Left colon (tissue), 2 donors: Measurements from ENCODE around the gene CEACAM4. TPM values are rescaled to one million over a fixed set of nuclear protein-coding genes. Genes with fewer than 3 reads are reported as not detected.
A peak's percentile ranks its signal among the peaks of the same experiment; 100 is the strongest.
"Not testable (repeated sequence)": the region's sequence is repeated elsewhere in the genome, so short reads cannot be mapped to it uniquely, and the experiment has no call there.

Experiments used
- ATAC-seq: fragments of 200-7000 bp; cut with Tn5 transposase; one replicate; pipeline ENCODE4 v1.9.1; 2020; ENCODE audit warnings: mild to moderate bottlenecking, moderate library complexity
- DNase-seq, 2 donors: peaks; one replicate each; pipeline ENCODE4 v3.0.0-alpha.2; 2020
- intact Hi-C, 2 donors: fragments of 100-400 bp; cut with DNase I in 1 of 2; cut with micrococcal nuclease in 1 of 2; formaldehyde crosslinking; loops; one replicate each; pipeline versions ENCODE4 v1.11.2 to v1.14.0; 2022; cut with DNase I, micrococcal nuclease
- long read RNA-seq: library from polyadenylated mRNA; unstranded; transcript quantifications from one replicate; pipeline ENCODE4 v2.0.0, GENCODE V29; 2021
- total RNA-seq, 2 donors: library from RNA; stranded (reverse); fragmentation: NEBNext Ultra II Directional; extraction: Animal tissue kit (Norgen Biotek cat#: 25700); gene quantifications; one replicate each; pipeline ENCODE4 v1.2.1, GENCODE V29; 2021
- donor health status: DM: no; HTN: no; CAD: no.
- donor health status: DM: yes; HTN: yes; CAD: no.

The CEACAM4 gene
- under 1 TPM; 0.22 to 0.24 TPM for total RNA-seq
- long read RNA-seq: 0 reads

DNA sequence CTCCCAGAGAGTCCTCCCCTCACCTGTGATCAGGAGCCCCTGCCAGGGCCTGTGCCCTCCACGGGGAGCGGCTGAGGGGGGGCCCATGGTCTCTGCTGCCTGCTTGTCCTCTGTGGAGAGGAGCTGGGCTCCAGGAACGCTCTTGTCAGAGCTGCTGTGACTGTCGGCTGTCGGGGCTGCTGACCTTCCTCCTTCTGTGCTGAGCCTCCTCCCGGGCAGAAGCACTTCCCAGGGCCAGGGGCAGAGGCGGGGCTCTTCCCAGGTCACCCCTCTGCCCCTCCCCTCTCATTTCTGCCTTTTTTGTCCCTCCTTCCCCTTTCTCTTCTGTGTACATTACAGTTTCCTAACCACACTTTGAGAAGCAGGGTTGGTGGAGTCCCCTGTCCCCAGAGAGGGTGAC lies at the start of gene CEACAM4:
Gene CEACAM4, minus strand, starts transcription at position 198 of the 400 bp plus-strand sequence. Its CDS starts 111 bp downstream, at position 87.
- intact Hi-C loops: no loop called here
- DNase-seq (no peak), ATAC-seq (no peak)

DNA sequence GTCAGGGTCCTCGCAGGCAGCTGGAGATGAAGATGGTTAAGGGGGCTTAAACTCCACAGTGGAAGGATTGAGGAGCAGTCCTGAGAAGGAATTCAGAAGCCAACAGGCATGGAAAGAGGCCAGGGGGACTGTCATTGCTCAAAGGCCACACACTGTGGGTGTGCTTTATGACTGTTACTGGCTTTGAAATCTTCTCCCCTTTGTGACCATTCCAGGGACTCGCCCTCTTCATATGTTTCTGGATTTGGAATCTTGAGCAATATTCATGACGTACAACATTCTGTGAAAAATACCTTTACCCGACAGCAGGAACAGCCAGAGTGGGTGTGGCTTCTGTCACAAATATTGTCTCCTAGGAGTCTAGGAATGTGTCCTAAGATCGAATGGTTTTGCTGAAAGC lies 44.6 kb upstream of the CEACAM4 start:
- intact Hi-C loops: no loop called here
- ATAC-seq (peak; percentile 74), DNase-seq (peak in 1 of 2 donors; percentile 62)

DNA sequence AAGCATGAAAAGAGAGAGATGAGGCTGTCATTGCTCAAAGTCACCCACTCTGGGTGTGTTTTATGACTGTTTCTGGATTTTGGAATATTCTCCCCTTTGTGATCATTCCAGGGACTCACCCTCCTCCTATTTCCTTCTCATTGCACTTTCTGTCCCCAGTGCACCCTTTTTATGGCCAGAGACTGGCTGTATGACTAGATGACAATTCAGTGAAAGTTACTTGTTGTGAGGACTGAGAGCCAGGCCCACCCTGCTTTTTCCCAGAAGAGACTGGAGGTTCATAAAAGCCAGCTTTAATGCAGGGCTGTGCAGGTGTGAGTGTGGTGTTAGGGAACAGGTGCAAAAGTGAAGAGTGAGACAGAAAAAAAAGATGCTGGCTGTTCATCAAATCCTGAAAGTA lies 43.9 kb upstream of the CEACAM4 start:
- peak; percentile 64 for ATAC-seq
- DNase-seq: peak in 1 of 2 donors; percentile 67
- intact Hi-C loops: no loop called here

DNA sequence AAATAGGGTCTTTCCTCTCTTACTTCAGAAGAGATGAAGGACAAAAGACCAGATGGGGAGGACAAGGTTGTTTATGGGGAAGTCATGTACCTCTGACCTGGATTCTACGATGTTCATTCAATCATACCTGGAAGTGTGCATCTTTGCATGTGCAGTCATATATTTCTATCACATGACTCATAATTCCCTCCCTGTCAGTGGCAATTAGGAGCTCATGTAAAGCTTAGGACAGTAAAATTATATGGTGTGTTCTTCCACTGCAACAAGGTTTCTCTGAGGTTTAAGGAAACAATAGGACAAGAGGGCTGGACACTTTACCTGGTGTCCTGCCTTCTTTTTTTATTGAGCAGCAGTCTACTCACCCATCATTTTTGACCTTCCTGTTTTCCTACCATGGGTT lies 41.4 kb upstream of the CEACAM4 start:
- intact Hi-C loops: no loop called here
- ATAC-seq: peak; percentile 75

DNA sequence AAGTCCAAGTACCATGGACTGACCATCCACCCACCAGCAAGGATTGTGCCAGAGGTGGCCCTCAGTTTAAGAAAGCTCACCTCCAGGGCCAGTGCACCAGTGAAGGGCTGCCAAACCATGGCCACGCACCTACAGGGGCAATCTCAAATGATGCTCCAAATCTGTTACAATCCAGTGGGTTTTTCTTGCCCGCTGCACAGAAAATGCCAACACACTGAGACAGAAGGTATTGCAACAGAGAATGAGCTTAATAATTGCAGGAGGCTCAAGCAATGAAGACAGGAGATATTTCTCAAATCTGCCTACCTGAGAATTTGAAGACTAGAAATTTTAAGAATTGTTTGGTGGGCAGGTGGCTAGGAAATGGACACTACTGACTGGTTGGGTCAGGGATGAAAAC lies 39.2 kb upstream of the CEACAM4 start:
- ATAC-seq: no peak
- intact Hi-C loops: no loop called here

More for the DNA sequence above, 41.4 kb upstream of the CEACAM4 start:
- no peak for DNase-seq

DNA sequence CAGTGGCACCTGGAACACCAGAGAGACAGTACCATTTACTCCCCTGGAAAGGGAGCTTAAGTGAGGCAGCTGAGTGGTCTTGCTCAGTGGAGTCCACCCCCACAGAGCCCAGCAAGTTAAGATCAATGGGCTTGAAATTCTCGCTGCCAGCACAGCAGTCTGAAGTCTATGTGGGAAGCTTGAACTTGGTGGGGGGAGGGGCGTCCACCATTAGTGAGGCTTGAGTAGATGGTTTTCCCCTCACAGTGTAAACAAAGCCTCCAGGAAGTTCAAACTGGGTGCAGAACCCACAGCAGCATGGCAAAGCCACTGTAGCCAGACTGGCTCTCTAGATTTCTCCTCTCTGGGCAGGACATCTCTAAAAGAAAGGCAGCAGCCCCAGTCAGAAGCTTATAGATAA lies 30.3 kb upstream of the CEACAM4 start:
- intact Hi-C loops: no loop called here
- DNase-seq (no peak), ATAC-seq (no peak)

More for the DNA sequence above, 39.2 kb upstream of the CEACAM4 start:
- no peak for DNase-seq

DNA sequence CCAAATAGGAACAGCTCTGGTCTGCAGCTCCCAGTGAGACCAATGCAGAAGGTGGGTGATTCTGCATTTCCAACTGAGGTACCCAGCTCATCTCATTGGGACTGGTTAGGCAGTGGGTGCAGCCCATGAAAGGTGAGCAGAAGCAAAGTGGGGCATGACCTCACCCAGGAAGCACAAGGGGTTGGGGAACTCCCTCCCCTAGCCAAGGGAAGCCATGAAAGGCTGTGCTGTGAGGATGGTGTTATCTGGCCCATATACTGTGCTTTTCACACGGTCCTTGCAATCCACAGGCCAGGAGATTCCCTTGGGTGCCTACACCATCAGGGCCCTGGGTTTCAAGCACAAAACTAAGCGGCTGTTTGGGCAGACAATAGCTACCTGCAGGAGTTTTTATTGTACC lies 29.9 kb upstream of the CEACAM4 start:
- not testable (repeated sequence) for DNase-seq, ATAC-seq

DNA sequence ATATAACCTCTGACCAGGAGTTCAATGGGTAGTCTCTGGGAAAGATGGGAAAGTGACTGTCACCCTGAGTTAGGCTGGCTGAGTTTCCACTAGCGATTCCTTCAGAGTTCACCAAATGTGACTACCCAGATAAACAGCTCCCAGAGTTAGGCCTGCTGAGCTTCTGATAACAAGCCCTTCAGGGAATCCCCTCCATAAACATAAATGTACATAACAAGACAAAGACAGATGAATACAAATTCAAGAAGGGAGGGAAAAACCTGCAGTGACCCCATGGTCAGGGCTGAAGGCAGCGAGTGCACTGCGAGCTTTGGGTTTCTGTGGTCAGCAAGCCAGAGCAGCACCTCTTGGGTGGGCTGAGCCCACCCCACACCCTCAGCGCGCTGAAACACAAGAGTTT lies 25.4 kb upstream of the CEACAM4 start:
- intact Hi-C loops: no loop called here
- no peak for DNase-seq
- ATAC-seq: no peak

More for the DNA sequence above, 29.9 kb upstream of the CEACAM4 start:
- intact Hi-C loops: not testable (repeated sequence)

DNA sequence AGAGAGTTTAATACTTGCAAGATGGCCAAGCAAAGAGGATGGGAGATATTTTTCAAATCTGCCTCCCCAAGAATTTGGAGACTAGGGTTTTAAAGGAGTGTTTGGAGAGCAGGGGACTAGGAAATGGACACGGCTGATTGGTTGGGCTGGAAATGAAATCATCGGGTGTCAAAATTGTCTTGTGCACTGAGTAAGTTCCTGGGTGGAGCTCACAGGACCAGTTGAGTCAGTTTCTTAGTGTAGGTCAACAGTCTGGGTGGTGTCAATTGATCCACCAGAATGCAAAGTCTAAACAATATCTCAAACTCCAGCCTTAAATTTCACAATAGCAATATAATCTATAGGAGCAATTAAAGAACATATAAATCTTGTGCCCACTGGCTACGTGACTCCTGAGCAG lies 23.0 kb upstream of the CEACAM4 start:
- intact Hi-C loops: no loop called here
- peak; percentile 60 to 78 for DNase-seq
- peak; percentile 95 for ATAC-seq

DNA sequence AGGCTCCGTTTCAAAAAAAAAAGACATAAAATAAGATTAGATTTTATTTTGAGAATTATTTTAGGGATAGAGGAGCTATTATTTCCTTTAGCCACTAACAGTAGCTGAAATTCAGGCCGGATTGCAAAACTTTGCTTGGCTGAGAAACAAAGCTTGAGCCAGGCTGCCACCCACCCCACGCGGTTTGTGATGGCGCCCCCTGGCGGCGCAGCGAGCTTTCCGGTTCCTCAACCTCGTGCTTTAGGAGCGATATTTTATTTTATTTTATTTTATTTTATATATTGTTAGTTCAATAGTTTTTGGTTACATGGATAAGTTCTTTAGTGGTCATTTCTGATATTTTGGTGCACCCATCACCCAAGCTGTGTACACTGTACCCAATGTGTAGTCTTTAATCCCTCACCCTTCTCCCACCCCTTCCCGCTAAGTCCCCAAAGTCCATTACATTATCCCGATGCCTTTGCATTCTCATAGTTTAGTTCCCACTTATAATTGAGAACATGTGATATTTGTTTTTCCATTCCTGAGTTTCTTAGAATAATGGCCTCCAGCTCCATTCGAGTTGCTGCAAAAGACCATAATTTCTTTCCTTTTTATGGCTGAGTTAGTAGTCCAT lies 19.8 kb upstream of the CEACAM4 start:
- ATAC-seq (no peak), DNase-seq (no peak)
- intact Hi-C loops: no loop called here

DNA sequence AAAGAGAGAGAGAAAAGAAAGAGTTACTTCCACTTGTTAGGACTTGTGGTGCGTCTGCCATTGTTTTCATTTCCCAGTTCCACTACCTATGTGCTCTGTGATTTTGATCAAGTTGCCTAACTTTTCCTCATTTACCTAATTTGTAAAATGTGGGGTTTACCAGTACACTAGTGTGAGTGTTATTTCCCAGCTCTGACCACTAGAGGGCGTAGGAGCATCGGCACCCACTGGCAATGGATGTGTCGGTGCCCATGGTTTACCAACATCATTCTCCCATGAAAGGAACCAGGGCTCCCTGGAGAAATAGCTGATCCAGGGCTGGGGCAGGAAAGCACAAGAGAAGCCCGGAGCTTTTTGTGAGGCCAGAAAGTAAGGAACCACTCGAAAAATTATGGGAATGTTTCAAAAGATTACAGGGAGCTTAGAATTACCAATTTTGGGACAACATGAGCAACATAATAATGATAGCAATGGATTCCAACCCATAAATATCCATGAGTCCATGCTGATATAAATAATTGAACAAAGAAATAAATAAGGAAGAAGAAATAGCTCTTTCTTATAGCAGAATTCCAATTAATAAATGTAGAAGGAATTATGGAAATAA lies 15.1 kb upstream of the CEACAM4 start:
- ATAC-seq (peak; percentile 95), DNase-seq (peak; percentile 59 to 70)
- intact Hi-C loops: no loop called here

DNA sequence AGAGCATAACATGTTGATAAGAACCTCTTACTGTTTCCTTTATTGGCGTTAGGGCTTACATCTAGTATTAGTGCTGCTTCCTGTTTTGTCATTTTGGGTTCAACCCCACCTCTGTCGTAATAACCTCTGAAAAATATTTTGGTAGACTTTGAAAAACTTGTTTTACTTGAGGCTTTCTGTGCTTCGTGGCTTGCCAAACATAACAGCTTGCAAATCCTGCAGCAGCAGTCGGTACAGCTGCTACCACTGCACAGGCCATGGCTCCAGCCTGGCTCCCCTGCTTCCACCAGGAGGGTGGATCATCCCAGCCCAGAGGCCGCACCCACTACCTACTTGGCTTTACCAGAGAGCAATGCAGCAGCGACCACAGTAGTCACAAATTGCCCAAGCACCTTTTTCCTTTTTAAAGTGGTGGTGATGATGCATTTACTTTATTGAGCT lies 11.8 kb upstream of the CEACAM4 start:
- intact Hi-C loops: no loop called here
- peak; percentile 28 for ATAC-seq

DNA sequence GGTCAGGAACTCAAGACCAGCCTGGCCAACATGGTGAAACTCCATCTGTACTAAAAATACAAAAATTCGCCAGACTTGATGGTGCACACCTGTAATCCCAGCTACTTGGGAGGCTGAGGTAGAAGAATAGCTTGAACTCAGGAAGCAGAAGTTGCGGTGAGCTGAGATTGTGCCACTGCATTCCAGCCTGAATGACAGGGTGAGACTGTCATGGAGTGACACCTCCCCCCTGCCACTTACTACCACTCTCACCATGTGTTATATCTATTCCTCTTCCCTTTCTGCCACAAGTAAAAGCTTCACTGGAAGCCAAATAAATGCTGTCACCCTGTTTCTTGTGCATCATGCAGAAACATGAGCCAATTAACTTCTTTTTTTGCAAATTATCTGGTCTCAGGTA lies 10.6 kb upstream of the CEACAM4 start:
- DNase-seq: no peak
- ATAC-seq: no peak
- intact Hi-C loops: no loop called here

More for the DNA sequence above, 11.8 kb upstream of the CEACAM4 start:
- DNase-seq: no peak

DNA sequence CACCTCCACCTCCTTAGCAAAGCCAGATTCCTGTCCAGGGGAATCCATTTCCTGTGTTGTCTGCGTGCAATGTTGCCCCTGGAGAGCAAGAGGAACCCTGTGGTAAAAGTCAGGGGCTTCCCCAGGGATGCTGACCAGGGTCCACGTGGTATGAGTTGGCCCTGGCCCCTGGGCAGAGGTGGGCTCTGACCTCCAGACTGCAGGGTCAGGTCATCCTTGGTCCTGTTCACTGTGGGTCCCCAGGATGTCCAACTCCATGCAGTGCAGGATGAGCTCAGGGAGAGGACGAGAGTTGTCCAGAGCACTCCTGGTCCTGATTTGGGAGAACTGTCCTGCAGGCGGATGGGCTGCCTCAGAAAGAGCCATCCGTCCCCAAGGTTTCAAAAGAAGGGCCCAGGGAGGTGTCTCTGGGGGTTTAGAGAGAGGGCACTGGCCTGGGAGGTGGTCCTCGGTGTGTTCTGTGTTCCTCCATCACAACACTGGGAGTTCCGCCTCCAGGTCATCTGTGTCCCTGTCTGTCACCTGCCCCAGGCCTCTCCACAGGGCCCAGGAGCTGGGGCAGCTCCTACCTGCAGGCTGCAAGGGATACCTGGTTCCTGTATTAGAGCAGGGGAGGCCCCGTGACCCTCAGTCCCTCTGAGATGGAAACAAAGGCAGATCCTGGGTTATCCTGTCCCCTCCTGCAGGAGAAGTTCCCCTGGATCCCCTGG lies 1.2 kb upstream of the CEACAM4 start:
- intact Hi-C loops: no loop called here
- ATAC-seq (no peak), DNase-seq (no peak)

DNA sequence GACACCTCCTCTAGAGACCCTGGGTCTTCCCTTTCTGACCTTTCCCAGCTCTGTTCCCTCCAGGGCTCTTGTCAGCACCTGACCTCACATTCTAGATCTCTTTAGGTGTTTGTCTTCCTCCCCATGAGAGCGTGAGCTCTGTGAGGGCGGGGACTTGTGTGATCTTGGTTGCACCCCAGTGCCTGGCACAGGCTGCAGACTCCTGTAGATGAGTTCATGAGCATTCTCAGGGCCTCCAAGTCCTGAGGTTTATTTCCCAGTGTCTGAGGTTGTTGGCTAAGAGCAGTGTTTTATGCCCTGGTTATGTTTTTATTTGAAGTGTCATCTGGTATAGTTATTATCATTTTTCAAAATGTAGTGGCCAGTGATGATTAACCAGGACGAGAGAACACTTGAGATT lies 596 bp downstream of the CEACAM4 start:
- DNase-seq (no peak), ATAC-seq (no peak)
- intact Hi-C loops: no loop called here

DNA sequence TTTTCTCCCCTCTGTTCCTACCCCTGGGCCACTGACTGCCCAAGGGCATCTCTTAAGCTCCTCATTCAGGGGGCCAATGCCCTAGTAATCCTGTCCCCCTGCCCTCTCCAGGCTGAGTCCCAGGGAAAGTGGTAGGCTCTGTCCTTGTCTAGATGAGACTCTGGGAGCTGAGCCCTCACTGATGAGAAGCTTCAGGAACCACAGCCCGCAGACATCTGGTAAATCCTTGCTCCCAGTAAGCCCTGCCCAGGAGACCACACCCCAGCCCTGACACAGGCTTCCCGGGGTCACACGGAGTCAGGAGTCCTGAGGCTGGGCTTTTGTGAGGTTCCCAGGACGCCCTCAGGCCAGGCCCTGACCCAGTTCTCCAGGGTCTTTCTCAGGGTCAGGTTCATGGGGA lies 1.9 kb downstream of the CEACAM4 start:
- intact Hi-C loops: no loop called here
- DNase-seq (no peak), ATAC-seq (no peak)

DNA sequence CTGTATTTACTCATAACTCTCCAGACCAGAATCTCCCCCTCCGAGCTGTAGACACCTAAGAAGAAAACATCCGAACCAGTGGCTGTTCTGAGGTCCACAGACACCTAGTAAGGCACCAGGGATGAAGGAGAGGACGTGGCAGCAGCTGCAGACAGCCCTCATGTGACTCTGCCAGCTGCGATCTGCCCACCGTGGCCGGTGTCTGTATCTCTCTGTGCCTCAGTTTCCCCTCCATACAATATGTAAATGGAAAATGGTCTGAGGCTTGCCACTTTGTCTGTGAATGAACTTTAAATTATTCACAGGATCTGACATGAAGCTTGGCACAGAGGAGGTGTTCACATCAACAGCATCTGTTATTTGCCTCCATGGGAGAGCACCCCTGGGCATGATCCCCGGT lies 2.4 kb downstream of the CEACAM4 start:
- intact Hi-C loops: no loop called here
- ATAC-seq (no peak), DNase-seq (no peak)

DNA sequence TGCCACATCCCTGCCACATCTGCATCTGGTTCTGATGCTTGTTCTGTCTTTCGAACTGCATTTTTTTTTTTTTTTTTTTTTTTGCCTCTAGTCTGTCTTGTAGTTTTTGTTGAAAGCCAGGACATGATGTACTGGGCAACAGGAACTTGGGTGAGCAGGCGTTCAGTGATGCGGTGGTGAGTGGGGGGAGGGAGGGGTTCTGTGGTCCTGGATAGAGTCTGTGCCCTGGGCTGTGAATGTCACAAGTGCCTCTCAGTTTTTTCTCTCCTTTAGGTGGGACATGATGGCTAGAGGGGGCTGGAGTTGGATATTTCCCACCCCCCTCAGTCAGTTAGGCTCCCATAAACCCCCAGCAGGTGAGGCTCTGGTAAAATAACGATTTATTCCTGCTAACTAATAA lies 3.5 kb downstream of the CEACAM4 start:
- intact Hi-C loops: no loop called here
- DNase-seq: no peak
- no peak for ATAC-seq

DNA sequence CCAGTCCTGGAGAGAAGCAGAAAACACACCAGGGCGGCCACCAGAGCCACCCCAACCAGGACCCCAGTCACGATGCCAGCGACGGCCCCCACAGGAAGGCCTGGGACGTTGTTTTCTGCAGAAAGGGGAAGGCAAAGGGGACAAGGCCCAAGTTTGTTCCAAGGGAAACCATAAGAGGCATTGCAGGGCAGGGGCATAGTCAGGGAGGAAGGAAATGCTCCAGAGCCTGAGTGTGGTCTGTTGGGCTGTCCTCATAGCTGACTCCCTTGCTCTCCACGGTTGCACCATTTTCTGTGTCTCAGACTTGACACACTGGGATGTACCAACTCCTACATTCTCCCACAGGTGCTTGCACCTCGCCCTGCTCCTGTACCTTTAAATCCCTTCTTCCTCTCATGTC lies 5.2 kb downstream of the CEACAM4 start:
- intact Hi-C loops: no loop called here
- no peak for DNase-seq
- no peak for ATAC-seq

DNA sequence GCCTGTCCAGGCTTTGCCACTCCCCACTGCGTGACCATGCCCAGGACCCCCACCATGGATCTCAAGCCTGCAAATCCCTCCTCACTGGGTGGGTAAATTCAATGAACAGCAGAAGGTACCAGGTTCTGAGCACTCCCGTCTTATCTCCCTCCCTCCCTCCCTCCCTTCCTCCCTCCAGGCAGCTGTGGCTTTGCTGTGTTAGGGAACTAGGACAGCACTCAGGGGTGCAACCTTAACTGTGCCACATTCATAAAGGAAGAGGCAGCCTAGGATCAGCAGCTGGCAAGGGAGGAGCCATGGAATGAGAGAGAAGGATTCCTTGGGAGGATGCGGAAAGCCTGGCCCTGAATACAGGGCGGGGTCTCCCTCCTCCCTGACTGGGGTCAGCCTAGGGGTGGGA lies 5.6 kb downstream of the CEACAM4 start:
- no peak for ATAC-seq
- intact Hi-C loops: no loop called here
- no peak for DNase-seq
